ENCODE results near the gene MAP3K6.

The MAP3K6 gene

GRCh38 chr1:27351541-27352107 is 15.1 kb downstream of the MAP3K6 start:
- DNase-seq, result no peak

GRCh38 chr1:27350663-27351540 is 15.9 kb downstream of the MAP3K6 start:
- no peak for DNase-seq

GRCh38 chr1:27349784-27350662 is 16.7 kb downstream of the MAP3K6 start:
- DNase-seq, result no peak

- no peak for DNase-seq
These were observed 17.6 kb downstream of the MAP3K6 start for GRCh38 chr1:27348861-27349783.

GRCh38 chr1:27346991-27347624 is 19.7 kb downstream of the MAP3K6 start:
- no peak for DNase-seq

- DNase-seq, result no peak
These were observed 20.4 kb downstream of the MAP3K6 start for GRCh38 chr1:27346357-27346756.

GRCh38 chr1:27345272-27345671 is 21.5 kb downstream of the MAP3K6 start:
- no peak for DNase-seq

GRCh38 chr1:27343639-27344025 is 23.1 kb downstream of the MAP3K6 start:
- no peak for DNase-seq

- peak; percentile 17 for DNase-seq
These were observed 23.8 kb downstream of the MAP3K6 start for GRCh38 chr1:27342778-27343638.

GRCh38 chr1:27342391-27342777 is 24.4 kb downstream of the MAP3K6 start:
- no peak for DNase-seq

- peak; percentile 41 for DNase-seq
These were observed 25.1 kb downstream of the MAP3K6 start, which contains the start of gene SYTL1 for GRCh38 chr1:27341525-27342252. TSS of gene SYTL1 (plus strand) at chr1:27342022. CDS start at chr1:27345335, 3,313 bp downstream.

- no peak for DNase-seq
These were observed 27.5 kb downstream of the MAP3K6 start for GRCh38 chr1:27339213-27339612.

- no peak for DNase-seq
These were observed 28.0 kb downstream of the MAP3K6 start for GRCh38 chr1:27338751-27339150.

GRCh38 chr1:27336756-27337155 is 30.0 kb downstream of the MAP3K6 start:
- no peak for DNase-seq

GRCh38 chr1:27335506-27336422 is 31.0 kb downstream of the MAP3K6 start:
- no peak for DNase-seq

- no peak for DNase-seq
These were observed 33.0 kb downstream of the MAP3K6 start for GRCh38 chr1:27333717-27334279.

GRCh38 chr1:27332536-27333281 is 34.1 kb downstream of the MAP3K6 start:
- DNase-seq, result no peak

- DNase-seq, result no peak
These were observed 34.8 kb downstream of the MAP3K6 start for GRCh38 chr1:27331922-27332321.
